Measurements from ENCODE around the gene COQ10A.

COQ10A gene

GRCh38 chr12:56237552-56237951 lies 29.2 kb upstream of the COQ10A start:
- no peak overlapping the region for H2BK12ac ChIP-seq (ENCODE audit: low read length)
- H2BK120ac ChIP-seq (ENCODE audit: insufficient read depth, low read length, poor library complexity): no peak overlapping the region
- no peak overlapping the region for H3K23ac ChIP-seq (ENCODE audit: low read length)
- H3K9ac ChIP-seq (ENCODE audit: low read length): no peak overlapping the region
- H3K79me2 ChIP-seq (ENCODE audit: control insufficient read depth, insufficient read depth, low read length, poor library complexity): no peaks in the 10 kb centered on the region
- H3K79me1 ChIP-seq (ENCODE audit: low read length): no peaks in the 10 kb centered on the region
- H3K9me3 ChIP-seq (ENCODE audit: insufficient read depth, low read depth, low read length): no peaks in the 10 kb centered on the region
- H3K4me2 ChIP-seq (ENCODE audit: low read length): no peak overlapping the region
- H3K4me3 ChIP-seq (ENCODE audit: low read depth, low read length): no peak overlapping the region
- H3K14ac ChIP-seq (ENCODE audit: low read length): no peak overlapping the region
- peaks cover 54 to 55% of the 10 kb centered on the region in 2 experiments for H3K36me3 ChIP-seq (ENCODE audit: control insufficient read depth in 1 of 2, insufficient read depth in 2 of 2, low read length in 2 of 2)
- no peak overlapping the region for H3K27ac ChIP-seq (ENCODE audit: low read depth, low read length)
- H4K12ac ChIP-seq (ENCODE audit: low read depth, low read length): no peak overlapping the region
- no peak overlapping the region for H3K4ac ChIP-seq (ENCODE audit: low read depth, low read length)
- no peaks in the 10 kb centered on the region for H3K27me3 ChIP-seq (ENCODE audit: insufficient read depth, low read length)
- H3K4me1 ChIP-seq (ENCODE audit: control insufficient read depth in 1 of 2, insufficient read depth in 2 of 2, low read length in 2 of 2): no peaks in the 10 kb centered on the region
- no peak for DNase-seq
- no peak overlapping the region for H2BK5ac ChIP-seq (ENCODE audit: low read depth, low read length, poor library complexity)
- H3K18ac ChIP-seq (ENCODE audit: low read length): no peak overlapping the region
- no peak overlapping the region for H2AFZ ChIP-seq (ENCODE audit: insufficient read depth, low read length, poor library complexity)
- no peak overlapping the region for H4K91ac ChIP-seq (ENCODE audit: low read depth, low read length)
- WGBS (ENCODE audit: extremely low coverage, insufficient coverage, insufficient read length): no CpG with 5 or more reads among the region's 11 CpGs
- no peak overlapping the region for H4K8ac ChIP-seq (ENCODE audit: low read depth, low read length)
- H2AK5ac ChIP-seq (ENCODE audit: low read length): no peak overlapping the region

GRCh38 chr12:56241424-56242303 lies 25.1 kb upstream of the COQ10A start:
- Histone ChIP-seq H3K79me1 (ENCODE audit: low read length) (no peaks in the 10 kb centered on the region), H3K14ac (ENCODE audit: low read length) (no peak overlapping the region), H3K18ac (ENCODE audit: low read length) (no peak overlapping the region), H3K27me3 (ENCODE audit: insufficient read depth, low read length) (no peaks in the 10 kb centered on the region), H3K4me3 (ENCODE audit: low read depth, low read length) (no peak overlapping the region), H3K4me2 (ENCODE audit: low read length) (no peak overlapping the region), H3K9me3 (ENCODE audit: insufficient read depth, low read depth, low read length) (no peaks in the 10 kb centered on the region), H3K9ac (ENCODE audit: low read length) (no peak overlapping the region), H3K4me1 (ENCODE audit: control insufficient read depth in 1 of 2, insufficient read depth in 2 of 2, low read length in 2 of 2) (no peaks in the 10 kb centered on the region), H3K4ac (ENCODE audit: low read depth, low read length) (no peak overlapping the region), H2AFZ (ENCODE audit: insufficient read depth, low read length, poor library complexity) (no peak overlapping the region), H4K12ac (ENCODE audit: low read depth, low read length) (no peak overlapping the region), H4K91ac (ENCODE audit: low read depth, low read length) (no peak overlapping the region), H2AK5ac (ENCODE audit: low read length) (no peak overlapping the region), H2BK5ac (ENCODE audit: low read depth, low read length, poor library complexity) (no peak overlapping the region), H3K36me3 (ENCODE audit: control insufficient read depth in 1 of 2, insufficient read depth in 2 of 2, low read length in 2 of 2) (peaks cover 81 to 82% of the 10 kb centered on the region in 2 experiments), H3K79me2 (ENCODE audit: control insufficient read depth, insufficient read depth, low read length, poor library complexity) (no peaks in the 10 kb centered on the region), H3K27ac (ENCODE audit: low read depth, low read length) (no peak overlapping the region), H3K23ac (ENCODE audit: low read length) (no peak overlapping the region), H4K8ac (ENCODE audit: low read depth, low read length) (no peak overlapping the region), H2BK12ac (ENCODE audit: low read length) (no peak overlapping the region), H2BK120ac (ENCODE audit: insufficient read depth, low read length, poor library complexity) (no peak overlapping the region)
- DNase-seq: no peak
- WGBS (ENCODE audit: extremely low coverage, insufficient coverage, insufficient read length): no CpG with 5 or more reads among the region's 9 CpGs

- H2BK120ac ChIP-seq (ENCODE audit: insufficient read depth, low read length, poor library complexity): no peak overlapping the region
- no peak overlapping the region for H3K23ac ChIP-seq (ENCODE audit: low read length)
- H2AK5ac ChIP-seq (ENCODE audit: low read length): no peak overlapping the region
- H2BK12ac ChIP-seq (ENCODE audit: low read length): no peak overlapping the region
- no peaks in the 10 kb centered on the region for H3K27me3 ChIP-seq (ENCODE audit: insufficient read depth, low read length)
- H4K12ac ChIP-seq (ENCODE audit: low read depth, low read length): no peak overlapping the region
- peaks cover 80 to 84% of the 10 kb centered on the region in 2 experiments for H3K36me3 ChIP-seq (ENCODE audit: control insufficient read depth in 1 of 2, insufficient read depth in 2 of 2, low read length in 2 of 2)
- no peak overlapping the region for H3K27ac ChIP-seq (ENCODE audit: low read depth, low read length)
- H2AFZ ChIP-seq (ENCODE audit: insufficient read depth, low read length, poor library complexity): no peak overlapping the region
- no peak overlapping the region for H3K4me2 ChIP-seq (ENCODE audit: low read length)
- no peak for DNase-seq
- WGBS (ENCODE audit: extremely low coverage, insufficient coverage, insufficient read length): no CpG with 5 or more reads among the region's 13 CpGs
- no peak overlapping the region for H4K91ac ChIP-seq (ENCODE audit: low read depth, low read length)
- H4K8ac ChIP-seq (ENCODE audit: low read depth, low read length): no peak overlapping the region
- no peak overlapping the region for H3K14ac ChIP-seq (ENCODE audit: low read length)
- no peak overlapping the region for H3K18ac ChIP-seq (ENCODE audit: low read length)
- H3K79me2 ChIP-seq (ENCODE audit: control insufficient read depth, insufficient read depth, low read length, poor library complexity): no peaks in the 10 kb centered on the region
- no peak overlapping the region for H2BK5ac ChIP-seq (ENCODE audit: low read depth, low read length, poor library complexity)
- H3K9me3 ChIP-seq (ENCODE audit: insufficient read depth, low read depth, low read length): no peaks in the 10 kb centered on the region
- H3K79me1 ChIP-seq (ENCODE audit: low read length): no peaks in the 10 kb centered on the region
- H3K9ac ChIP-seq (ENCODE audit: low read length): no peak overlapping the region
- no peaks in the 10 kb centered on the region for H3K4me1 ChIP-seq (ENCODE audit: control insufficient read depth in 1 of 2, insufficient read depth in 2 of 2, low read length in 2 of 2)
- H3K4ac ChIP-seq (ENCODE audit: low read depth, low read length): no peak overlapping the region
- no peak overlapping the region for H3K4me3 ChIP-seq (ENCODE audit: low read depth, low read length)
Measured at GRCh38 chr12:56242986-56243385, 23.8 kb upstream of the COQ10A start.

GRCh38 chr12:56243731-56244181 lies 23.0 kb upstream of the COQ10A start:
- H3K4ac ChIP-seq (ENCODE audit: low read depth, low read length): no peak overlapping the region

More at GRCh38 chr12:56243731-56244181, 23.0 kb upstream of the COQ10A start:
- Histone ChIP-seq H3K79me1 (ENCODE audit: low read length) (no peaks in the 10 kb centered on the region), H3K23ac (ENCODE audit: low read length) (no peak overlapping the region), H2BK120ac (ENCODE audit: insufficient read depth, low read length, poor library complexity) (no peak overlapping the region), H2AFZ (ENCODE audit: insufficient read depth, low read length, poor library complexity) (no peak overlapping the region), H3K4me3 (ENCODE audit: low read depth, low read length) (no peak overlapping the region), H3K9me3 (ENCODE audit: insufficient read depth, low read depth, low read length) (no peaks in the 10 kb centered on the region), H3K79me2 (ENCODE audit: control insufficient read depth, insufficient read depth, low read length, poor library complexity) (no peaks in the 10 kb centered on the region), H3K18ac (ENCODE audit: low read length) (no peak overlapping the region), H4K12ac (ENCODE audit: low read depth, low read length) (no peak overlapping the region), H4K91ac (ENCODE audit: low read depth, low read length) (no peak overlapping the region), H3K14ac (ENCODE audit: low read length) (no peak overlapping the region), H3K4me1 (ENCODE audit: control insufficient read depth in 1 of 2, insufficient read depth in 2 of 2, low read length in 2 of 2) (no peaks in the 10 kb centered on the region), H2BK5ac (ENCODE audit: low read depth, low read length, poor library complexity) (no peak overlapping the region), H3K36me3 (ENCODE audit: control insufficient read depth in 1 of 2, insufficient read depth in 2 of 2, low read length in 2 of 2) (peaks cover 85 to 87% of the 10 kb centered on the region in 2 experiments), H3K9ac (ENCODE audit: low read length) (no peak overlapping the region), H3K27me3 (ENCODE audit: insufficient read depth, low read length) (no peaks in the 10 kb centered on the region), H2BK12ac (ENCODE audit: low read length) (no peak overlapping the region), H3K27ac (ENCODE audit: low read depth, low read length) (no peak overlapping the region), H3K4me2 (ENCODE audit: low read length) (no peak overlapping the region), H2AK5ac (ENCODE audit: low read length) (no peak overlapping the region), H4K8ac (ENCODE audit: low read depth, low read length) (no peak overlapping the region)
- no CpG with 5 or more reads among the region's 3 CpGs for WGBS (ENCODE audit: extremely low coverage, insufficient coverage, insufficient read length)
- DNase-seq: no peak

All from trophoblast cell (in vitro differentiated cells and primary cell).